NCI-H1417 (cell line): ENCODE data around the gene FYB2.
"Not testable (repeated sequence)": the region's sequence is repeated elsewhere in the genome, so short reads cannot be mapped to it uniquely, and the experiment has no call there.

Experiments used
- DNase-seq, 3 experiments: peaks; one replicate each; lab custom pipeline; 2025; lab: John Stamatoyannopoulos, UW

FYB2 gene

DNA sequence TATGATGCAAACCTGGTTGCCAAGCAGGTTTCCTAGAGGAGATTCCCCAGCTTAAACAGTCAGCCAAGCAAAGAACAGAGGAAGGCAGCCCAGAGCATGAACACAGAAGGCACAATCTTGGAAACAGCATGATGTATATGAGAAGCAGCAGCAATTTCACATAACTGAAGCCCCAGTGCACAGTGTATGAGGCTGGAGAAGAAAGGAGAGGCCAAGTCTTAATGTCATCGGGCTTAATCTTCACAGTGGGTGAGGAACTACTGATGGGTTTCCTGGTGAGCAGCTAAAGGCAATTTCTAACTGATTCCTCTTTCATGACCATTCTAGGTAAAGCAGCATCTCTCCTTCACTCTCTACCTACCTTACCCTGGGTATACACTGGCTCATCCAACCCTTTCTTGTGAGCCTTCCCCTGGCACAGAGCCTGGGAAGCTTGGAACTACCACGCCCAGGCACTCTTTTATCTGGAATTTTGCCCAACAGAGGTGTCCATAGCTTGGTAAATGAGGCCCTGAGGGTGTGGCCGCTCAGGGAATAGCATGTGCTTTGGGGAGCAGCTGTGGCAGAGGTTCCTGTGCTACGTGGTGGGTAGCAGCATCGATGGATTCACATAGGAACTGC, 22.0 kb downstream of the FYB2 start:
- peak in 1 of 3 experiments; percentile 19 for DNase-seq

DNA sequence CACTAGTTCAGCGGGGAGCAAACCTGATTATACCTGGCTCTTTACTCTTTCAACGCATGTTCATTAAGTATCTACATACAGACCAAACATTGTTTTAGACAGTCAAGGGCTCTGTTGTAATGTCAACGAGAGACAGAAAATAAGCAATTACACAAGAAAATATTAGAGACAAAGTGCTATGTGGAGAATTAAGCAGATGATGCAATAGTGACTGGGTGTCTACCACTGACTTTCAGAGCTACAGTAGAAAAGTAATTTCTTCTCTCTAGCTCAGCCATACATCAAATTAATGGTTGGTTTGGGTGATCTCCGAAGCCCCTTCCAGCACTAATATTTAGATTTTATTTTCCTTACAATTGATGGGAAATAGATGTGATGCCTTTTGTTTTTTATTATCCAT, 23.3 kb downstream of the FYB2 start:
- DNase-seq, result no peak

DNA sequence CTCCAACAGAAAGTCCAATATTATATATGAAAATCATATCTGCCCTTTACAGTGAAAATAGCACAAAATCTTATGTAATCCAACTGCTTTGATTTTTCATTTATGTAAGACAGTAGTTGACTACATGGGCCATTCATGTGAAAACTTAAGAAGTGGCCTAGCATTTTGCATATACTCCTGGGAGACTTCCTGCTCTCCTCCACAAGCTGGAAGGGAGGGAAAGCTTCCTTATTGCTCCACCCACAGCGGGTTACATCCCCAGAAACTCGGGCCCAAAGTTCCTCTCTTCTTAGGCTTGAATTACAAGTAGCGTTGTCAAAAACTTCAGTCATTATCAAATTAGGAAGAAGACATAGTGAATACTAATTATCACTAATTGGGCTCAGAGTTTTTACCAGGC, 29.2 kb downstream of the FYB2 start:
- no peak for DNase-seq

DNA sequence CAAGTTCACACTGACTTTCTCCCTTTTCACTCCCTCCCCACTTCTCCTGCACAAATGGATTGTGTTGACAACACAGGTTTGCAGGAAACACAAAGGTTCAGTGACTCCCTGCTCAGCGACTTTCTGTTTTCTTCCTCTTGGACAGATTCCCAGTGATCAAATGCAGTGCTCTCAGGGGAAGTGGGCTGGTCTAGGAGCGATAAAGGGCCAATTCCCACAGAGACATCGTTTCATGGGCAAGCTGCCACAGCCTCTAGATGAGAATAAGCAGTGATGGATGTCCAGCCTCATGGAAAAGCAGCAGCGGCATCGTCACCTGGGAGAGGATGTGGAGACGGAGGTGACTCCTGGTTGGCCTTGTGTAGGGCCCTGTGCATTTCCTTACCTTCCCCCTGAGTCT, 30.6 kb downstream of the FYB2 start:
- peak in 1 of 3 experiments; percentile 61 for DNase-seq

DNA sequence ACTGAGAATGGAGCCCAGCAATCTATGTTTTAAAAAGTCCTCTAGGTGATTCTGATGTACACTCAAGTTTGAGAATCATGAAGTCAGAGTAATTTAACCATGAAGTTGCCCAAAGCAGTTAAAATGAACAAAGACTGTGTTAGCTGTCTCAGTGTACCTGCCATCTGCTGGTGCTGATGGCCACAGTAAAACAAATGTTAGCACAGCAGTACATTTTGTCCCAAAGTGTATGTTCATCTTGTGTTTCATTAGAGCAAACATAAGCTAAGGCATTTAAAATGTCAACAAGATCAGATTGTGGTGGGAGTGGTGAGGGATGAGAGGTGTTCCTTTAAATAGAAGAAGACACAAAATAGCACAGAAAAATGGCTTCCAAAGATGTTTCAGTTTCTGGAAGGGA, 31.1 kb downstream of the FYB2 start:
- no peak for DNase-seq

DNA sequence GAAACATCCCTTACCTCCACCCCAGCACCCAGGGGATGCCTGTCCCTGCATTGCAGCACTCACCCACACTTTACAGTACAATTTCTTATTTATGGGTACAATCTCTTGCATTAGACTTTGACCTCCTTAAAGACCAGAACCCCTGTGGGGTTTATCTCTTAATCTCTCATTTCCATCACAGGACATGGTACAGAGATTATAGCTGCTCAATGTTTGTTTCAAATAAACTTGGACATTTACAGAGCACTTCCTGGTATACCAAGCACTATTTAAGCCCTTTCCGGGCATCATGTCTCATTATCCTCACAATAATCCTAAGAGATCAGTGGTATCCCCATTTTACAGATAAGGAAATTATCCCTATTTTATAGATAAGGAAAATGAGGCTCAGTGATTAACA, 31.9 kb downstream of the FYB2 start:
- DNase-seq, result no peak

DNA sequence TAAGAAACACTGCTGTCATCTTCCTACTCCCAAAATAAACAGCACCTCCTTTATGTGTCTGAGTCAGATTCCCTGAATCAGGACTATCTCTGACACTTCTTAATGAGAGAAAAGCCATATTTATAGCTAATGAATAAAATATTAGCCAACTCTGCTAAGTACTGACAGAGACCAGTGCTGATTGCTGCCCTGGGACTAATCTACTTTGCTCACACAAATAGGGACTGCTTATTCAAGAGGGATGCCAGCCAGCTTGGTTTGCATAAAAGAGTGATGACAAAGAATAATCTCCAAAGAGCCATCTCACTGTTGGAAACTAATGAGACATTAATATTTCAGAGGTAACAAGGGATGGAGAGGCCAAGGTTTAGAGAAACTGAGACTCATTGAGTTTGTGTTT, 36.4 kb downstream of the FYB2 start:
- no peak for DNase-seq

DNA sequence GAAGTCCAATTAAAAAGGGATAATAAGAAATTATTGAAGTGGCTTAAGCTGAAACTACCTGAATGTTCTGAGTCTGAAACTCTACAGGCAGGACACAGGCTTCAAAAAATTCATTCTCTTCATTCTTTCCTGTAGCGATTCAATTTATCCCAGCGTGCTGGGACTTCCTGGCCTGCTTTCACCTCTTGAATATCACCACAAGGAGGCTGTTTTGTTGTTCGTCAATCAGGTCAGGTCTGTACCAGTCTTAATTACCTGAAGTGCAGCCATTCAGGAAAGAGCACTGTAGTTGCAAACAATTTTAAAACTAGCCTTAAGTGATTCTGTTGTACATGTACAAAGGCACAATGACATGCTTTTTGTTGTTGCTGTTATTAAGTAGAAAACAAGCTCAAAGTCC, 38.4 kb downstream of the FYB2 start:
- no peak for DNase-seq

DNA sequence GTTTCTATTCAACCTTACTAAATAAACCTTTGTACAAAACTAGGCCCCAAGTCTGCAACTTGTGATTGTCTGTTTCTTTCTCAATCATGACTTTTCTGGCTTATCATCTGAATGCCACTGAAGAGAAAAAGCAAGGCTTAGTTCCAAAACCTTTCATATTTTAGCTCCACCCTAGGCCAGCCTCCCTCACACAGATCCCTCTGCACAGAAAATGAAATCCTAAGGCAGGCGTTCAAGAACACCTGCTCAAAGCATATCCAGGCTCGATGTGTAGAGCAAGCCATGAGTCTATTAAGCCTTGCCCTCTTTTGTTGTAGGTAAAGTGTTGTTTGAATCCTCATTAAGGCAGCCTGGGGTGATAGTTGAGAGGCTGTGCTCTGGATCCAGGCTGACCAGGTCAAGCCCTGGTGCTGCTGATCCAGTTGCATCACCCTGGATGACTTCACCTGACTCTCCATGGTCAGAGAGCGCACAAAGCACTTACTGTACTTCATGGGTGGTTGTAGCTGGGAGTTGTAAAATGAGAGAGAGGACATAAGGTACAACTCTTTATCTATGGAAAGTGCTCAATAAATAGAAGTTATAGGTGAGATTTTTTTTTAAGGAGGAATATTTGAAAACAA, 39.0 kb downstream of the FYB2 start:
- DNase-seq, result no peak

DNA sequence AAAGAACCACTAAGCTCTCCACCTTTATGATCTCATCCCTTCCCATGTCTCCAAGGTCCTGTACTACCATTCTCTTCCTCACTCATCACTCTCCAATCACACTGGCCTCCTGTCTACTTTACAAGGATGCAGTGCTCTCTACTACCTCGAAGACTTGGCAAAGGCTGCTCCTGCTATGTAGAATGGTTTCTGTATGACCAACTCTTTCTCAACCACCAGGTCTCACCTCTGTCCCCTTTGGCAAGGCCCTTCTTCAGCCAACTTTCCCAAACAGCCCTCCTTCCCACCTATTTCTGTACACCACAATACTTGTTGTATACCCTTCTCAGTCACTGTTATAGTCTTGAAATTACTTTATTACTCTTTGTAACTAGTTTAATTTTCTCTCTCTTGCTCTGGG, 41.2 kb downstream of the FYB2 start:
- no peak for DNase-seq

DNA sequence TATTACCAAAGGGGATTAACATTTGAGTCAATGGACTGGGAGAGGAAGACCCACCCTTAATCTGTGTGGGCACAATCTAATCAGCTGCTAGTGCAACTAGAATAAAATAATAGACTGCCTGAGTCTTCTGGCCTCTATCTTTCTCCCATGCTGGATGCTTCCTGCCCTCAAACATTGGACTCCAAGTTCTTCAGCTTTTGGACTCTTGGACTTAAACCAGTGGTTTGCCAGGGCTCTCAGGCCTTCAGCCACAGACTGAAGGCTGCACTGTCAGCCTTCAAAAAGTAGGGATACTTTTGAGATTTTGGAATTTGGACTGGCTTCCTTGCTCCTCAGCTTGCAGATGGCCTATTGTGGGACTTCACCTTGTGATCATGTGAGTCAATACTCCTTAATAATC, 44.5 kb downstream of the FYB2 start:
- not testable (repeated sequence) for DNase-seq

DNA sequence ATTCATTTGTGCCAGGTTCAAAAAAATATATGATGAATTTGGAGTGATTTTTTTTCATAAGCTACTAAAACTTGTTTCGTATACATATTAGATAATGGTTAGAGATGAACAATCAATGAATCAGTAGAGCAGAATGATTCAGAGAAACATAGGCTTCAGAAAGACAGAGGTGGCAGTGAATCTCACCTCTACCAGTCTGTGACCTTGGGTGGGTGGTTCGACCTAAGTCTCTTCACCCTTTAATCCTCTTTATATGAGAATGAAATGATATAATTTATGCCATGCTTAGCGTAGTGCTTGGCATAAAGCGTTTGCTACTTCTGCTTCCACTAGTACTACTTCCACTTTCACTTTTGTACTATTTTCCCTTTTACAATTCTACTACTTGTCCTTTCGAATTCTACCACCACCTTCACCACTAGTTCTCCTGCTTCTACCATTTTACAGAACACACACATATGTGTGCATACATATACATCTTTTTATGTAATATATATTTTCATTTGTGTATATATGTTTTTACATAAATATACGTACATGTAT, 45.1 kb downstream of the FYB2 start:
- no peak for DNase-seq

DNA sequence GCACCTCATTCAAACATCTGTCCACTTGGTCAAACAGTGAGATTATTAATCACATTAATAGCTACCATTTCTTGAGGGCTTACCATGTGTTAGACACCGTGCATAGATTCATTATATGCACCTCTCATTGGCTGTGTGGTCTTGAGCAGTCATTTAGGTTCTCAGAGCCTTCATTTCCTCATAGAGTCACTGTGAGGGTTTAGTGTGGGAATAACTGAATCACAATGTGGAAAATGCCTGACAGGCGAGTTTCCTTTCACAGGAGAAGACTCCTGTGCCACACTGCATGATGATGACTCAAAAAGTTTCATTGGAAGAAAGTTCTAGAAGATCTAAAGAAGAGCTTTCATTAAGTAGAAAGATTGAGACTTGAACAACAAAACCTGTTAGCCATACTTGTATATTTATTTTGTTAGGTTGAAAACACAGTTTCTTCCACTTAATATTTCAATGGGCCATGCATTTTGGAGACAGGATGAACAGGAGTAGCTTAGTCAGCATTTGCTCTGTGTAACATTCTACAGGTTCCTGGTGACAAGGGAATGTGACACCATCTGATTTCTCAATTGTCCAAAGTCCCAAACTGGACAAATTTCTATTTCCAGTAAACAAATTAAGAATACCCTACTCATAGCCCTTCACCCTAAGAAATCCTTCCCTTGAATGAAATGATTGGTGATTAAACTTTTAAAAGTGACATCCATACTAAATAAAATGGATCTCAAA, 45.7 kb downstream of the FYB2 start:
- no peak for DNase-seq

DNA sequence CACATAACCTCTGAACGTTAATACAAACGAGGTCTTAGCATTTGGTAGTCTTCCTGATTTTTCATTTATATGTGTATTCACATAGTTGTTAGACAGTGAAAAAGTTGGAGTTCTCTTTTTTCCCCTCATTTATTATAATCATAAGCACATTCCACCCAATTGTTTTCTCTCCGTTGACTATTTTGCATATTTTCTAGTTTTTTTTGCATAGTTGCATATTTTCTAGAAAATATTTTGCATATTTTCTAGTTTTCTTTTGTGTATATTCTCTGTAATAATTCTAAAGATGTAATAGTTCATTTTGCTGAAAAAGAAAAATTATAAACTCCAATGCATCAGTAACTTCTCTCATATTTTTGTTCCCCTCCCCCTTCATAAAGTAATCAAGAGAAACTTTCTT, 47.5 kb downstream of the FYB2 start:
- no peak for DNase-seq

DNA sequence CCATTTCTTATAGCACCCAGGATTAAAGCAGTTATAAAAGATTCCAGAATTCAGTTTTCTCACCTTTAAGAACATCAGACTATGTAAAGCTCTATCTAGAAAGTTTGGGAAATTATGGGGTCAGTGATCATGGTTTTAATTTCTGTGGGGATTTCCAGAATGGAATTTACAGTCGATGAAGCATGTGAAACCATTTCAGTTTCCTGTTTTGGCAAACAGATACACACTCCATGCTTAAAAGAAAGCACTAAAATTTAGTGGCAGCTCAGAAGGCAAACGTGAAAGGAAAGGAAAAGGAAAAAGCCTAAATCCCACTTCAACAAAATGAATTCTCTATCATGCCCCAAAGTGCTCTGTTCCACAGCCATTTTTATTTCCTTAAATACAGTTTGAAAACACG, 60.4 kb downstream of the FYB2 start:
- no peak for DNase-seq

DNA sequence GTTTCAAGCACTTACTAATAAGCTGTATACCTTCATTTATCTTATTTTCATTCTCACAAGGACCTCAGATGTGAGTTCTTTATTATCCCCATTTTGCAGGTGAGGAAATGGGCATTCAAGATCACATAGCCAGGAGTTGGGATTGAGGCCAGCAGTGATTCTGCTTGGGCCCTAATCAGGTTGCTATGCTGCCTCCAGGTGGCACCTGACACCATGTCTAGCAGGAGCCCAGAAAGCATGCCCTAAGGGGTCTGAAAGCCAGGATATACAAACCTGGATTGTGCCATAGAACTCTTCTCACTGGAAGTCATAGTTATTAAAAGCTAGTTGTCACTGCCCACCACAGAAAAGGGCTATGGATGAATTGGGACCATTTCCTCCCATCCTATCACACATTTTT, 61.1 kb downstream of the FYB2 start:
- DNase-seq, result peak in 1 of 3 experiments; percentile 21

DNA sequence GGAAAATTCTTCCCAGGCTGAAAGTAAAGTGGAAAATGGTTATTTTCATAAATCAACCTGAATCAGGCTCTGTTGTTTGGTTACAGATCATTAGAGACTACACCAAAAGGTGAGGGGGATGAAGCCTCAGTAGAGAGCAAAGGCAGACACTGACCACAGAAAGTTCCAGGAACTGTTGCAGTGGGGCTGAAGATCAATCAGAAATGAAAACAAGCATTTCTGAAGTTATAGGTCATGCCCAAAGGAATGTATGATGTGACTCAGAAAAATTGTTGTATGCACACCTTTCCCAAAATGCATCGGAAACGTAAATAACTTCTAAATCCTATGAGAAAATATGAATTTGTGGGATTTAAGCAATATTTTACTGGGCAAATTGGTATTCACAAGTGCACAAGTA, 63.3 kb downstream of the FYB2 start:
- DNase-seq, result no peak

DNA sequence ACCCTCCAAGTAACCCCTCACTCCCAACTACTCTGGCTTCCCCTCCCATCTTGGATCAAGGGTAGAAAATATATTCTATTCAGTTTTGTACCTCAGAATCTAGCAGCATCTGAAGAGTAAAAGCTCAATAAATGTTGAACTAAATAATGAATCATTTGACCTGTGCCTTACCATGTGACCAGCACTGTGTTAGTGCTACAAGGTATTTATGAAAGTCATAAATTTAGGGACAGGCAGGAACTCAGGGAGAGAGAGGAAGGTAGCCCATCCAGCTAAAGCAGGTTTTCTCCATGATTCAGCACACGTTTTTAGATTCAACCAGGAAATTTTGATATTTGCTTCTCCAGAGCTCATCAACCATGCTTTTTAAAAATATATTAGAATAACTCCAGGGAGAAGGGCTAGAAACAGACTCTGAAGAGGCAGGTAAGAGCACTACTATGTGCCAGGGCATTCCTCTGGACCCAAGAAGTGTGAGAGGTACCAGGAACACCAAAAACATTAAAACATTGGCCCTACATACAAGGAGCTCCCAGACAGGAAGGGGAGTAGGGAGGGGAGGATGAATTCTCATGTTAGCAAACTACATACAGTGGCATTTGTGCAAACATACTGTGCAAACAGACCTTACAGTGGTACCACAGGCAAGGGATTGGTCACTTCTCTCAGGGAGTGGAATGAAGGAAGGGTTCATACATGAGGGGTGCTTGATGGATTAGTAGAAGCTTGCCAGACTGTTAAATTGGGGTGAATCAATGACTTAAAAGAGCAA, 64.3 kb downstream of the FYB2 start:
- DNase-seq, result no peak

DNA sequence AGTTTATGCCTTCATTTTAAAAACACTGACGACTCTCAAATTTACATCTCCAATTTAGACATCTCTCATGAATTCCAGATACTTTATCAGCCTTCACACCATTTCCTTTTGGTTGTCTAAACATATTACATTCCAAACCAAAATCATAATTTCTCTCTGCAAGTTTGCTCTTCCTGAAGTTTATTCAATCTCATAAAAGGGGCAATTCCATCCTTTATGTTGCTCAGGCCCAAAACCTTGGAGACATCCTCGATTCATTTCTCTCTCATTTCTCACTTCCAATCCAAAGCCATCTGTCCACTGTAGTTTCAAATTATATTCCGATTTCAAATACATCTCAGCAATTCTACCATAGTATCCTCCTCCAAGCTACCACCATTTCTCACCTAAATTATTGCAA, 74.0 kb downstream of the FYB2 start:
- DNase-seq, result no peak

DNA sequence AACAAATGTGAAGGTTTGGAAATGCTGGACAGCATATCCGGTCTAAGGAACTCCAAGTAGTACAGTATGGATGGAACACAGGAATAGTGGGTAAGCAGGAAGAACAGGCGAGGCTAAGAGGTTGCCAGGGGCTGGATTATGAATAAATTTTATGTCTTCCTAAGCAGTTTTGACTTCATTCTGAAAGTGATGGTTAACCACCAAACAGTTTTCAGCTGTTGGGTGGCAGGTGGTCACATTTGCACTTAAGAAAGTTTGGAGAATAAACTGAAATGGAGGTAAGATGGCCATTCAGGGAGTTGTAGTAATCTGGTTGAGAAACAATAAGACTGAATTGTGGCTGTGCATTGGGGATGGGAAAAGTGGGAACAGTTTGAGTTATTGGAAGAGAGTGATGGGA, 90.2 kb downstream of the FYB2 start:
- no peak for DNase-seq

DNA sequence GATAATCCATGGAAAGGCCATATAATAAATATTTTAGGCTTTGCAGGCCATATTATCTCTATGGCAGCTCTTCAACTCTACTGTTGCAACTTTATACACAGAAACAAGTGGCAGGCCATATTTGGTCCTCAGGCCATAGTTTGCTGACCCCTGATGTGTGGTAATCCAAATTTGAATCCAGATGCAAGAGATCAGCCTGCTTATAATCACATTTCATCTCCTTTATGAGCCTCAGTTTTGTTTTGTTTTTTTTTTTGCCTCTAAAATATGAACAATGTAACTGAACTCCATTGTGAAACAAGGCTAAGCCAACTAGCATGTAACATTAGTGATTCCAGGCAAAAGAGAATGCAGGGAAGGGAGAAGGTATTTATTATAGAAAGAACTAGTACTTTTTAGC, 92.5 kb downstream of the FYB2 start:
- no peak for DNase-seq

DNA sequence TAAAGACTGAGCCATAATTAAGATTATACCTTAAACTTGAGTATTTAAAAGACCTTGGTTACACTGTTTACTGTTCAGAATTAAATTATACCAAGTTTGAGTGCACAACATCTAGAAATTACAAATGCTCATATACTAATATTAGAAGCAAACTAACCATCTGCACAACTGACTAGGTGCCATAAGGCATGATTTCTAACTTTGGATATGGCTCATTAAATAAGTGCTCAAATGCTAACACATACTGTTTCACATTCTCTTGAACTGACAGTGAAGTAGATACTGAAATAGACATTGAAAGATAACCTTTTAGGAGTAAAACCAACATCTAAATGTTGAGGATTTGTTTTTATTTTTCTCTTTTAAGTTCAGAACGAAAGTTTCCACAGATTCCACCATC, 100.0 kb downstream of the FYB2 start:
- no peak for DNase-seq

DNA sequence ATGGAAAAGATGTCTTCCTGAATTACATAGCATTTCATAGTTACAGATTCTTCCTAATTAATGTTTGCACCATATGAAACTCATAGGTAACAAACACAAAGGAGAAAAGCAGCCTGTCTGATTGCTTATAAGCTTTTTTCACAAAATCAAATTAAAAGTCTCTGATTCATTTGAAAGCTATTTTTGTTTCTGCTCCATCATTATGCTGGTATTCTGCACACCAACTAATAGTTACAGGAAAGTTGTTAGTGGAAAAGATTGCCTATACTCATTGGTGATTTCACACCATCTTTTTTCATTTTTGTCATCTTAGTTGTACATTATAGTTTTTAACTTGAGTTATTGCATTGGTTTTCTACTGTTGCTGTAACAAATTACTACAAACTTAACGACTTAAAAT, 104.0 kb downstream of the FYB2 start:
- DNase-seq, result no peak
